A673 (cell line): ENCODE data around the gene PRRT2.

Experiments
- EZH2 ChIP-seq: fragments of 200-600 bp; sonication (generic); IDR thresholded peaks from 2 replicates; pipeline ENCODE4 v1.6.1; 2017; ENCODE audit warnings: borderline replicate concordance, low read depth, mild to moderate bottlenecking, mixed read lengths, antibody characterized with exemption, low read length; ENCODE audit not compliant: poor library complexity, severe bottlenecking
- TF ChIP-seq, protein P1 (sequence below): fragments of 300-800, 200-600 bp; sonication (generic); conservative IDR thresholded peaks from 2 replicates; pipeline ENCODE4 v1.5.1; 2017; ENCODE audit warnings: low read depth, mild to moderate bottlenecking, antibody characterized with exemption, low read length, moderate library complexity, mixed read lengths

DNA sequence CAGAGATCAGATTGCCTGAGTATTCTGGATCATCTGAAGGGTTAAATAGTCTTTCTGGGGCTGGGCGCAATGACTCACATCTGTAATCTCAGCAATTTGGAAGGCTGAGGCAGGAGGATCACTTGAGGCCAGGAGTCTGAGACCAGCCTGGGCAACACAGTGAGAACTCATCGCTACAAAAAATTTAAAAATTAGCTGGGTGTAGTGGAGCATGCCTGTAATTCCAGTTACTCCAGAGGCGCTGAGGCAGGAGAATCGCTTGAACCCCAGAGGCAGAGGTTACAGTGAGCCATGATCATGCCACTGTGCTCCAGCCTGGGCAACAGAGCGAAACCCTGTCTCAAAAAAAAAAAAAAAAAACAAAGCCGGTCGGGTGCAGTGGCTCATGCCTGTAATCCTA, 23.9 kb downstream of the PRRT2 start:
- TF ChIP-seq, protein P1, sequence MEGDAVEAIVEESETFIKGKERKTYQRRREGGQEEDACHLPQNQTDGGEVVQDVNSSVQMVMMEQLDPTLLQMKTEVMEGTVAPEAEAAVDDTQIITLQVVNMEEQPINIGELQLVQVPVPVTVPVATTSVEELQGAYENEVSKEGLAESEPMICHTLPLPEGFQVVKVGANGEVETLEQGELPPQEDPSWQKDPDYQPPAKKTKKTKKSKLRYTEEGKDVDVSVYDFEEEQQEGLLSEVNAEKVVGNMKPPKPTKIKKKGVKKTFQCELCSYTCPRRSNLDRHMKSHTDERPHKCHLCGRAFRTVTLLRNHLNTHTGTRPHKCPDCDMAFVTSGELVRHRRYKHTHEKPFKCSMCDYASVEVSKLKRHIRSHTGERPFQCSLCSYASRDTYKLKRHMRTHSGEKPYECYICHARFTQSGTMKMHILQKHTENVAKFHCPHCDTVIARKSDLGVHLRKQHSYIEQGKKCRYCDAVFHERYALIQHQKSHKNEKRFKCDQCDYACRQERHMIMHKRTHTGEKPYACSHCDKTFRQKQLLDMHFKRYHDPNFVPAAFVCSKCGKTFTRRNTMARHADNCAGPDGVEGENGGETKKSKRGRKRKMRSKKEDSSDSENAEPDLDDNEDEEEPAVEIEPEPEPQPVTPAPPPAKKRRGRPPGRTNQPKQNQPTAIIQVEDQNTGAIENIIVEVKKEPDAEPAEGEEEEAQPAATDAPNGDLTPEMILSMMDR = no peak
- TF ChIP-seq EZH2 = no peak
